CD14-positive monocyte (primary cell): ENCODE data around the gene CNTNAP2. TPM values are rescaled to one million over a fixed set of nuclear protein-coding genes. Genes with fewer than 3 reads are reported as not detected.
A peak's percentile ranks its signal among the peaks of the same experiment; 100 is the strongest.

ENCODE experiments used
- DNase-seq, 3 donors: peaks; one replicate each; pipeline ENCODE4 v3.0.0-alpha.2; 2011 to 2022
- H2AFZ ChIP-seq: 2 replicates; pipeline ENCODE4 v1.6.0; 2012; ENCODE audit warnings: mild to moderate bottlenecking, low read depth, low read length, inconsistent platforms; ENCODE audit not compliant: insufficient read depth, poor library complexity, severe bottlenecking
- H3K27ac ChIP-seq, 2 donors: 1 replicate in 1 of 2; 2 replicates in 1 of 2; pipeline ENCODE4 v1.5.1; 2012 to 2013; ENCODE audit warnings: low read length in 2 of 2, control low read depth in 1 of 2, inconsistent platforms in 1 of 2, low read depth in 1 of 2, mild to moderate bottlenecking in 1 of 2
- H3K27me3 ChIP-seq, 2 donors: one replicate each; pipeline versions ENCODE4 v1.6.0 to v1.6.1; 2011 to 2013; ENCODE audit warnings: low read length in 2 of 2; ENCODE audit not compliant: control insufficient read depth in 2 of 2, insufficient read depth in 2 of 2
- H3K36me3 ChIP-seq, 2 donors: replicated peaks in 1 of 2; 1 replicate in 1 of 2; 2 replicates in 1 of 2; pipeline versions ENCODE4 v1.5.1 to v1.6.1; 2012 to 2013; ENCODE audit warnings: low read length in 2 of 2, control low read depth in 1 of 2, inconsistent platforms in 1 of 2, mild to moderate bottlenecking in 1 of 2; ENCODE audit not compliant: insufficient read depth in 2 of 2, control insufficient read depth in 1 of 2
- H3K4me1 ChIP-seq, 2 donors: 1 replicate in 1 of 2; 2 replicates in 1 of 2; pipeline versions ENCODE4 v1.5.1 to v1.6.1; 2012 to 2013; ENCODE audit warnings: low read length in 2 of 2, control low read depth in 1 of 2, inconsistent platforms in 1 of 2, mild to moderate bottlenecking in 1 of 2, moderate library complexity in 1 of 2; ENCODE audit not compliant: insufficient read depth in 2 of 2, control insufficient read depth in 1 of 2
- H3K4me2 ChIP-seq: replicated peaks from 2 replicates; pipeline ENCODE3; 2012; ENCODE audit warnings: low read length, moderate library complexity, mild to moderate bottlenecking; ENCODE audit not compliant: poor library complexity, severe bottlenecking; ENCODE audit errors: extremely low read depth
- H3K4me3 ChIP-seq, 3 experiments: fragments of 200-600 bp in 1 of 3; sonication (generic) in 1 of 3; replicated peaks in 1 of 3; 1 replicate in 2 of 3; 2 replicates in 1 of 3; pipeline ENCODE4 v1.5.1; 2011 to 2013; ENCODE audit warnings: low read length in 3 of 3, mild to moderate bottlenecking in 3 of 3, control low read depth in 2 of 3, low read depth in 2 of 3, inconsistent platforms in 1 of 3, moderate library complexity in 1 of 3
- H3K79me2 ChIP-seq: 2 replicates; pipeline ENCODE4 v1.6.0; 2012; ENCODE audit warnings: mild to moderate bottlenecking, control low read depth, inconsistent platforms, low read length, moderate library complexity; ENCODE audit not compliant: insufficient read depth
- H3K9ac ChIP-seq: 2 replicates; pipeline ENCODE4 v1.6.0; 2017; ENCODE audit warnings: low read length, mild to moderate bottlenecking; ENCODE audit not compliant: insufficient read depth, poor library complexity, severe bottlenecking
- H3K9me3 ChIP-seq, 2 donors: replicated peaks in 1 of 2; 1 replicate in 1 of 2; 2 replicates in 1 of 2; pipeline versions ENCODE4 v1.5.1 to v1.6.1; 2012 to 2013; ENCODE audit warnings: low read length in 2 of 2, control low read depth in 1 of 2; ENCODE audit not compliant: control insufficient read depth in 1 of 2, insufficient read depth in 1 of 2
- H4K20me1 ChIP-seq: 2 replicates; pipeline ENCODE4 v1.6.0; 2012; ENCODE audit warnings: mild to moderate bottlenecking, low read length, control low read depth, moderate library complexity; ENCODE audit not compliant: insufficient read depth
- H3K27ac Mint-ChIP-seq, 7 donors: one replicate each; pipeline ENCODE4 v1.8.0; 2020; ENCODE audit warnings: mild to moderate bottlenecking in 7 of 7, mixed read lengths in 7 of 7, moderate library complexity in 6 of 7, inconsistent platforms in 2 of 7
- H3K27me3 Mint-ChIP-seq, 3 donors: one replicate each; pipeline ENCODE4 v1.8.0; 2021 to 2022; ENCODE audit warnings: low read depth in 3 of 3, mild to moderate bottlenecking in 3 of 3, mixed read lengths in 3 of 3, moderate library complexity in 3 of 3, inconsistent platforms in 1 of 3
- H3K36me3 Mint-ChIP-seq, 2 donors: one replicate each; pipeline ENCODE4 v1.8.0; 2020; ENCODE audit warnings: mixed read lengths in 2 of 2, inconsistent platforms in 1 of 2, mild to moderate bottlenecking in 1 of 2
- H3K4me1 Mint-ChIP-seq: one replicate; pipeline ENCODE4 v1.8.0; 2020; ENCODE audit warnings: mild to moderate bottlenecking, mixed read lengths
- H3K4me3 Mint-ChIP-seq, 2 donors: one replicate each; pipeline ENCODE4 v1.8.0; 2020; ENCODE audit warnings: mild to moderate bottlenecking in 2 of 2, mixed read lengths in 2 of 2, moderate library complexity in 1 of 2
- H3K9me3 Mint-ChIP-seq, 7 donors: one replicate each; pipeline ENCODE4 v1.8.0; 2020 to 2022; ENCODE audit warnings: mixed read lengths in 7 of 7, mild to moderate bottlenecking in 6 of 7, moderate library complexity in 6 of 7, inconsistent platforms in 2 of 7
- CTCF ChIP-seq: fragments of 200-600 bp; IDR thresholded peaks from one replicate; pipeline ENCODE4 v1.8.0; 2022; ENCODE audit warnings: antibody characterized with exemption, mild to moderate bottlenecking
- WGBS: methylation state at CpG from one replicate; pipeline ENCODE4 v1.1.5; 2013; ENCODE audit warnings: missing lambda C conversion rate; ENCODE audit not compliant: insufficient coverage; 5-methylcytosine and 5-hydroxymethylcytosine counted together
- intact Hi-C, 2 donors: fragments of 100-400 bp; cut with micrococcal nuclease; formaldehyde crosslinking; loops; one replicate each; pipeline versions ENCODE4 v1.15.0 to v1.15.1; 2023
- polyA plus RNA-seq, 3 donors: library from polyadenylated mRNA; depleted of rRNA in 1 of 3; unstranded in 2 of 3; stranded (reverse) in 1 of 3; fragments of 300-500 nt in 2 of 3; fragments of >200 nt in 1 of 3; fragmentation: Illumina TruSeq in 2 of 3; gene quantifications; 1 replicate in 2 of 3; 2 replicates in 1 of 3; pipeline ENCODE4 v1.2.3, GENCODE V29; 2012 to 2021

CNTNAP2 gene
- polyA plus RNA-seq, 3 donors: 0.01 TPM; not detected in 2

- no peak overlapping the region for H3K27ac ChIP-seq
- H3K27me3 ChIP-seq: no peaks in the 10 kb centered on the region
- H3K36me3 Mint-ChIP-seq: no peaks in the 10 kb centered on the region
- H3K4me1 Mint-ChIP-seq: no peaks in the 10 kb centered on the region
- no peaks in the 10 kb centered on the region for H4K20me1 ChIP-seq
- peak; percentile 40 for TF ChIP-seq CTCF
- WGBS: 60% methylated on average over 1 of the region's 4 CpGs
- no peak overlapping the region for H3K9ac ChIP-seq
- no peak overlapping the region for H3K4me3 ChIP-seq
- H3K36me3 ChIP-seq: no peaks in the 10 kb centered on the region
- no peak overlapping the region for H3K4me3 Mint-ChIP-seq
- no peak overlapping the region for H3K27ac Mint-ChIP-seq
- peaks cover 0 to 4% (median 0%) of the 10 kb centered on the region in 3 donors for H3K27me3 Mint-ChIP-seq
- intact Hi-C loops: no loop called here
- no peak overlapping the region for H3K4me2 ChIP-seq
- DNase-seq: no peak
- no peak overlapping the region for H2AFZ ChIP-seq
- H3K79me2 ChIP-seq: no peaks in the 10 kb centered on the region
- peaks cover 0 to 8% of the 10 kb centered on the region in 2 donors for H3K9me3 ChIP-seq
- H3K4me1 ChIP-seq: no peaks in the 10 kb centered on the region
- H3K9me3 Mint-ChIP-seq: peaks cover 0 to 9% (median 5%) of the 10 kb centered on the region in 7 donors
These were observed 2026.2 kb downstream of the CNTNAP2 start for GRCh38 chr7:148142660-148143248.

- Histone ChIP-seq H3K27me3 (no peaks in the 10 kb centered on the region), H3K27ac (no peak overlapping the region), H3K4me2 (no peak overlapping the region), H3K4me1 (no peaks in the 10 kb centered on the region), H3K79me2 (no peaks in the 10 kb centered on the region), H3K9ac (no peak overlapping the region), H2AFZ (no peak overlapping the region), H3K9me3 (peaks cover 0 to 8% of the 10 kb centered on the region in 2 donors), H4K20me1 (no peaks in the 10 kb centered on the region), H3K4me3 (no peak overlapping the region), H3K36me3 (no peaks in the 10 kb centered on the region)
- no peak for DNase-seq
- WGBS: 40% methylated on average over 1 of the region's 4 CpGs
- no peak overlapping the region for H3K4me3 Mint-ChIP-seq
- H3K4me1 Mint-ChIP-seq: no peaks in the 10 kb centered on the region
- TF ChIP-seq CTCF: no peak
- no peak overlapping the region for H3K27ac Mint-ChIP-seq
- peaks cover 0 to 4% (median 0%) of the 10 kb centered on the region in 3 donors for H3K27me3 Mint-ChIP-seq
- H3K9me3 Mint-ChIP-seq: peaks cover 0 to 7% (median 3%) of the 10 kb centered on the region in 7 donors
- H3K36me3 Mint-ChIP-seq: no peaks in the 10 kb centered on the region
- intact Hi-C loops: no loop called here
These were observed 2028.2 kb downstream of the CNTNAP2 start for GRCh38 chr7:148144827-148145226.
